Smooth muscle cell (in vitro differentiated cells): ENCODE results near the gene MSI2. TPM values are rescaled to one million over a fixed set of nuclear protein-coding genes. Genes with fewer than 3 reads are reported as not detected.

ENCODE experiments used
- DNase-seq: peaks from one replicate; lab custom pipeline; 2025; ENCODE audit not compliant: unreplicated experiment; lab: John Stamatoyannopoulos, UW
- H2AFZ ChIP-seq: fragments of 200-600 bp; sonication (generic); 2 replicates; pipeline ENCODE4 v1.6.0; 2016; ENCODE audit warnings: antibody characterized with exemption, low read depth, mild to moderate bottlenecking
- H3F3A ChIP-seq: fragments of 200-600 bp; sonication (generic); 2 replicates; pipeline ENCODE4 v1.6.0; 2017; ENCODE audit warnings: antibody characterized with exemption, low read depth
- H3K27ac ChIP-seq: fragments of 200-600 bp; sonication (generic); 2 replicates; pipeline ENCODE4 v1.5.1; 2016; ENCODE audit warnings: low read depth, mild to moderate bottlenecking
- H3K27me3 ChIP-seq: fragments of 200-600 bp; sonication (generic); 2 replicates; pipeline ENCODE4 v1.6.1; 2016; ENCODE audit warnings: low read depth, mild to moderate bottlenecking
- H3K36me3 ChIP-seq: fragments of 200-600 bp; sonication (generic); 2 replicates; pipeline ENCODE4 v1.5.1; 2016; ENCODE audit warnings: low read depth
- H3K4me1 ChIP-seq: fragments of 200-600 bp; sonication (generic); 2 replicates; pipeline ENCODE4 v1.5.1; 2016; ENCODE audit warnings: low read depth
- H3K4me2 ChIP-seq: fragments of 200-600 bp; sonication (generic); 2 replicates; pipeline ENCODE4 v1.6.0; 2016; ENCODE audit warnings: mild to moderate bottlenecking
- H3K4me3 ChIP-seq: fragments of 200-600 bp; sonication (generic); 2 replicates; pipeline ENCODE4 v1.5.1; 2016; ENCODE audit warnings: mild to moderate bottlenecking
- H3K79me2 ChIP-seq: fragments of 200-600 bp; sonication (generic); 2 replicates; pipeline ENCODE4 v1.6.0; 2016; ENCODE audit warnings: low read depth, mild to moderate bottlenecking
- H3K9ac ChIP-seq: fragments of 200-600 bp; sonication (generic); 2 replicates; pipeline ENCODE4 v1.6.0; 2016; ENCODE audit warnings: low read depth
- H3K9me3 ChIP-seq: fragments of 200-600 bp; sonication (generic); replicated peaks from 2 replicates; pipeline ENCODE4 v1.5.1; 2016; ENCODE audit warnings: low read depth
- H4K20me1 ChIP-seq: fragments of 200-600 bp; sonication (generic); 2 replicates; pipeline ENCODE4 v1.6.0; 2016; ENCODE audit warnings: low read depth
- WGBS: methylation state at CpG from one replicate; pipeline ENCODE4 v1.1.7; 2016; ENCODE audit warnings: low lambda C conversion rate; 5-methylcytosine and 5-hydroxymethylcytosine counted together
- polyA plus RNA-seq: library from polyadenylated mRNA; unstranded; fragments of >200 nt; fragmentation: Nextera tagmentation; extraction: Ambion mirVana; gene quantifications from 2 replicates; pipeline ENCODE4 v1.2.1, GENCODE V29; 2016
- total RNA-seq: library from RNA; depleted of rRNA; stranded (reverse); fragments of >200 nt; gene quantifications from 2 replicates; pipeline ENCODE4 v1.2.3, GENCODE V29; 2014
- TF ChIP-seq, protein P1 (sequence below): fragments of 200-600 bp; sonication (generic); IDR thresholded peaks from 2 replicates; pipeline ENCODE4 v1.5.1; 2017; ENCODE audit warnings: borderline replicate concordance, mild to moderate bottlenecking, antibody characterized with exemption; ENCODE audit not compliant: insufficient read depth, poor library complexity, severe bottlenecking

The MSI2 gene
- total and polyA plus RNA-seq, 2 experiments from 2014 or later = 5.7 to 36.5 TPM

DNA sequence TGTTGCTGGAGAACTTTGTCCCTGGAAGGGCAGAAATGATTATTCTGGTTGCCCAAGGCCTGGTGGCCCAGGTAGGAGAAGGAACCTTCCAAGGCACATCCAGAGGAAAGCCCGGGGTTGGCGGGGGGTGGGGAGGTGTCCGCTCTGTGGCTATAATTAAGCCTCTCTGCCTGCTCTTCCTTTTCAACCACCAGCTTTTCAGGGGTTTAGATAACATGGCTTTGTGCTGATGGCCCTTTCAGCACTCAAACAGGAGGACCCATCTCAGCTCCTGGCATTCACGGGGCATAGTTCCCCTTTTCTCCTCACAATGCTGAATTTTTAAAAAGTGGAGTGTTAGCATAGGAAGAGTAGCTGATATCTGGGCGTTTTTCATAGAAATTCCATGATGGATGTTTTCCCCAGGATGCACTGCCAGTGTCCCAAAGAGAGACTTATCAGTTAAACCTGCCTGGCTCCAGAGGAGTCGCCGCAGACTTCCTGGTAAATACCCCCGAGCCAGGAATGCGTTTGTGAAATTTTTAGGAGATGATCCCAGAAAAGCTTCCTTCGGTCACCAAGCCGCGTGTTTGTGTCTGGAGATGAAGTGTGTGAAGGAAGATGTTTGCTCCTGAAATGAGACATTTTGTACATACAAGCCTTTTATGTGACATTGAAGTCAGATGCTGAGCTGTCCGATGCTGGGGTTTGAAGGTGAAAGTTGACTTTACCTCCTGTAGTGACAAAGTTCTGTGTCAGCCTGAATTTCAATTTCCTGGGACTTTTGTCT is 188.5 kb downstream of the MSI2 start:
- 14% methylated on average over 13 of the region's 13 CpGs for WGBS
- Histone ChIP-seq H3K79me2 (peaks cover 8% of the 10 kb centered on the region), H3K27ac (peak overlapping the region; percentile 90), H3K4me2 (peak overlapping the region; percentile 33), H3K27me3 (no peaks in the 10 kb centered on the region), H3K4me1 (peaks cover 54% of the 10 kb centered on the region), H3K36me3 (no peaks in the 10 kb centered on the region), H3F3A (peaks cover 34% of the 10 kb centered on the region), H3K4me3 (no peak overlapping the region), H3K9me3 (no peaks in the 10 kb centered on the region), H2AFZ (no peak overlapping the region), H4K20me1 (no peaks in the 10 kb centered on the region), H3K9ac (peak overlapping the region; percentile 18)
- no peak for DNase-seq
- TF ChIP-seq, protein P1, sequence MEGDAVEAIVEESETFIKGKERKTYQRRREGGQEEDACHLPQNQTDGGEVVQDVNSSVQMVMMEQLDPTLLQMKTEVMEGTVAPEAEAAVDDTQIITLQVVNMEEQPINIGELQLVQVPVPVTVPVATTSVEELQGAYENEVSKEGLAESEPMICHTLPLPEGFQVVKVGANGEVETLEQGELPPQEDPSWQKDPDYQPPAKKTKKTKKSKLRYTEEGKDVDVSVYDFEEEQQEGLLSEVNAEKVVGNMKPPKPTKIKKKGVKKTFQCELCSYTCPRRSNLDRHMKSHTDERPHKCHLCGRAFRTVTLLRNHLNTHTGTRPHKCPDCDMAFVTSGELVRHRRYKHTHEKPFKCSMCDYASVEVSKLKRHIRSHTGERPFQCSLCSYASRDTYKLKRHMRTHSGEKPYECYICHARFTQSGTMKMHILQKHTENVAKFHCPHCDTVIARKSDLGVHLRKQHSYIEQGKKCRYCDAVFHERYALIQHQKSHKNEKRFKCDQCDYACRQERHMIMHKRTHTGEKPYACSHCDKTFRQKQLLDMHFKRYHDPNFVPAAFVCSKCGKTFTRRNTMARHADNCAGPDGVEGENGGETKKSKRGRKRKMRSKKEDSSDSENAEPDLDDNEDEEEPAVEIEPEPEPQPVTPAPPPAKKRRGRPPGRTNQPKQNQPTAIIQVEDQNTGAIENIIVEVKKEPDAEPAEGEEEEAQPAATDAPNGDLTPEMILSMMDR = no peak

DNA sequence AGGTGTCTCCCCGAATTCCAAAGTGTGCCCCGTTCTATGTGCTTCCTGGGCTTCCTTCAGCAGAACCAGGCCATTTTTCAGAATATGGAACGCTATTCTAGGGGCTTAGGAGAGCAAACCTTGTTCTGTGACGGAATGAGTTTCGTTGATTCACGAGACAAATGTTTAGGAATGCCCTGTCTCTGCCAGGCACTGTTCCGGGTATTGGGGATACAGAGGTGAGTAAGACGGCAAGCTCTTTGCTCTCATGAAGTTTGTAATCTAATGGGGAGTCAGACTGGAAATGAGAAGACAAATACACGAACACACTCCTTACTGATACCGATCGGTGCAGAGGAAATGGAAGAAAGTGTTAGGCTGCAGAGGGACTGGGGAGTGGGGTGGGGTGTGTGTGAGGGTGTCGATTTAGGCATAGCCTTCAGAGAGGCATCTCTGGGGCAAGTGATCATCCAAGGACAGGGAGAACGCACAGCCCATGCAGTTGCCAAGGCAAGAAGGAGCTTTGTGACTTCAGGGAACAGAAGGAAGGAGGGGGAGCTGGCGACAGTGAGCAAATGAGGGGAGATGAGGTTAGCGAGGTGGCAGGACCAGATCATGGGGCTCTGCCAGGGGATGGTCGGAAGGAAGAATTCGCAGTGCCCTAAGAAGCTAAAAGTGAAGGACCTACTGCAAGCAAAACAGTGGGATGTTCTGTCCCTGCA is 189.6 kb downstream of the MSI2 start:
- Histone ChIP-seq H2AFZ (no peak overlapping the region), H3K27me3 (no peaks in the 10 kb centered on the region), H3K27ac (peak overlapping the region; percentile 90), H4K20me1 (no peaks in the 10 kb centered on the region), H3K79me2 (peaks cover 8% of the 10 kb centered on the region), H3K9me3 (no peaks in the 10 kb centered on the region), H3F3A (peaks cover 26% of the 10 kb centered on the region), H3K9ac (peak overlapping the region; percentile 56), H3K4me1 (peaks cover 46% of the 10 kb centered on the region), H3K4me2 (peak overlapping the region; percentile 33), H3K4me3 (no peak overlapping the region), H3K36me3 (no peaks in the 10 kb centered on the region)
- TF ChIP-seq, protein P1 = no peak
- 90% methylated on average over 17 of the region's 17 CpGs for WGBS
- no peak for DNase-seq

DNA sequence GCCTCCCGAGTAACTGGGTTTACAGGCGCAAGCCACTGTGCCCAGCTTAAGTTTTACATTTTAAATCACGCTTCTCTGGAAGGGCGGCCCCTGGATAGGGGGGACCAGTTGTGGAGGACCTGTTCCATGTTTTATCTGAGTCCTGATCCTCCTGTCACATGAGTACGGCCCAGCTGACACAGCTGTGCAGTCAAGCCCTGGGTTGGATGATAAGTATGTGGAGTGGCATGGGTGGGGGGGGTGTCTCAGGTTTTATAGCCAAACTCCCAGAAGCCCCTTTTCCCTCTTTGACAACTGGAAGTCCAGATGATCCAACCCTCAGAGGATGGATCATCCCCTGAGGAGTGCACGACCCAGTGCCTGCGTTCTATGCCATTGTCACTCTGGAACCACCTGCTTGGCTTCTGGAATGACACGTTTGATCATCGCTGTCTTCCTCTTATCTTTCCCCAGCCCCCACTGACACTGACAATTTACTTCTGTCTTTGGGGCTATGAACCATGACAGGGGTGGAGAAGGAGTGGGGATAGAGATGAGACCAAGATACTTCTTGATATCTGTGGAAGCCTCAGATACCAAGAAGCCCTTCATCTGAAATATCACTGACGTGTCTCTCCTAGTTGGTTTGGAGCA is 191.2 kb downstream of the MSI2 start:
- H3K4me3 ChIP-seq = no peak overlapping the region
- no peak overlapping the region for H2AFZ ChIP-seq
- TF ChIP-seq, protein P1 = no peak
- H4K20me1 ChIP-seq = no peaks in the 10 kb centered on the region
- no peak overlapping the region for H3K27ac ChIP-seq
- peaks cover 12% of the 10 kb centered on the region for H3F3A ChIP-seq
- H3K9me3 ChIP-seq = no peaks in the 10 kb centered on the region
- no peak overlapping the region for H3K9ac ChIP-seq
- H3K79me2 ChIP-seq = peaks cover 8% of the 10 kb centered on the region
- no peak overlapping the region for H3K4me2 ChIP-seq
- no peak for DNase-seq
- no peaks in the 10 kb centered on the region for H3K27me3 ChIP-seq
- WGBS = 98% methylated on average over 10 of the region's 10 CpGs
- no peaks in the 10 kb centered on the region for H3K36me3 ChIP-seq
- peaks cover 34% of the 10 kb centered on the region for H3K4me1 ChIP-seq
